ENCODE results near the gene CAV3. TPM values are rescaled to one million over a fixed set of nuclear protein-coding genes. Genes with fewer than 3 reads are reported as not detected.

CAV3 gene
- total RNA-seq, 2 donors from 2014 or later, result not detected

DNA sequence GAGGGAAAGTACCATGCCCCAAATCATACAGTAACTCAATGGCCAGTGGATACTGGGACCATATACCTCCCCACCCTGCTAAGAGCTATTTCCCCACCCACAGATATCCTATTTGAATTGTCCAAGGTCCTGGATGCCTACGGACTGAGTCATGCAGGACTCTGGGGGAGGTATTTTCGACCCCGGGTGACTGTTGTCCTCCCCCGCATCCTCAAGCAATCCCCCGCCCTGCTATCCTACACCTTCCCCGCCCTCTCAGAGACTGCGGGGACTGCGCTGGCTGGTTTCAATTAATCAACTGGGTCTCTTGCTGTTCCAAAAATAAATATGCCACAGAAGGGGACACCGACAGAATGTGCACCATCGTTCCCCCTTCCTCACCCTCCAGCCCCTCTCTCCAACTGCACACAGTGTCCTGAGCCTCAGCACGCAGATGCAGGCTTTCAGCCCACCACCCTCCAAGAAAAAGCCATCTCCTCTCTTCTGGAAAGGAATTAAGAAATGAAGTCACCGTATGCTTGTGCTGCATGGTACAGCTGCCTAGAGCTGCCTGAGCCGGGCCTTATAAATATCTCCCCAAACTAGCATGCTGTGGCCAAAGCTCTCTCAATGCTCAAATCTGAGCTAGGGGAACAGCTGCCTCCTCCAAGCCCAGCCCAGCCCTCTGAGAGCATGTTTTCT lies 8.1 kb downstream of the CAV3 start:
- DNase-seq, result peak in 1 of 4 donors; percentile 19
- no peak overlapping the region for H3K4me3 ChIP-seq

DNA sequence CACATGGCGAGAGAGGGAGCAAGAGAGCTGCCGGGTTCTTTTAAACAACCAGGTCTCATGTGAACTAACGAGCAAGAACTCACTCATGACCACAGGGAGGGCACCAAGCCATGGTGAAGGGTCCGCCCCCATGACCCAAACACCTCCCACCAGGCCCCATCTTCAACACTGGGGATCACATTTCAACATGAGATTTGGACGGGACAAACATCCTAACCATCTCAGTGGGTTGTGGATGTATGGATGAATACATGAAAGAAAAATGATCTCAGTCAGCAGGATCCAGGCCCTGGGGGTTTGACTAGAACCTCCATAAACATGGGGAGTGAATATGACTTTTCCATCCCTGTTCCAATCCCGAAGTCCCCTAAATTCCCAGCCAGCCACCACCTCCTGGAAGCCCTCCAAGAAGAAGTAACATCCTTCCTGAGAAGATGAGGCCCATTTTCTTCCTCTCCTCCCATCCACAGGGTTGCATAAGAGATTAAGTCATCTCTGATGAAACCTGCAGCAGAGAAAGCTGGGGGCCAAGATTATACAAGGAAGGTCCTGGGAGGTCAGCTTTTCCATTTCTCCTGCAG lies 9.5 kb downstream of the CAV3 start:
- intact Hi-C loops (cut with DNase I), result no loop called here
- H3K4me3 ChIP-seq, result no peak overlapping the region
- TF ChIP-seq, protein P1, sequence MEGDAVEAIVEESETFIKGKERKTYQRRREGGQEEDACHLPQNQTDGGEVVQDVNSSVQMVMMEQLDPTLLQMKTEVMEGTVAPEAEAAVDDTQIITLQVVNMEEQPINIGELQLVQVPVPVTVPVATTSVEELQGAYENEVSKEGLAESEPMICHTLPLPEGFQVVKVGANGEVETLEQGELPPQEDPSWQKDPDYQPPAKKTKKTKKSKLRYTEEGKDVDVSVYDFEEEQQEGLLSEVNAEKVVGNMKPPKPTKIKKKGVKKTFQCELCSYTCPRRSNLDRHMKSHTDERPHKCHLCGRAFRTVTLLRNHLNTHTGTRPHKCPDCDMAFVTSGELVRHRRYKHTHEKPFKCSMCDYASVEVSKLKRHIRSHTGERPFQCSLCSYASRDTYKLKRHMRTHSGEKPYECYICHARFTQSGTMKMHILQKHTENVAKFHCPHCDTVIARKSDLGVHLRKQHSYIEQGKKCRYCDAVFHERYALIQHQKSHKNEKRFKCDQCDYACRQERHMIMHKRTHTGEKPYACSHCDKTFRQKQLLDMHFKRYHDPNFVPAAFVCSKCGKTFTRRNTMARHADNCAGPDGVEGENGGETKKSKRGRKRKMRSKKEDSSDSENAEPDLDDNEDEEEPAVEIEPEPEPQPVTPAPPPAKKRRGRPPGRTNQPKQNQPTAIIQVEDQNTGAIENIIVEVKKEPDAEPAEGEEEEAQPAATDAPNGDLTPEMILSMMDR (IDR thresholded peaks at IDR 0.05), result no peak
- no peak for TF ChIP-seq POLR2A (IDR thresholded peaks at IDR 0.05)
- ATAC-seq (no peak), DNase-seq (no peak)
- WGBS, 2 donors, result 65 to 67% methylated on average over 6 of the region's 6 CpGs
- H3K4me1 ChIP-seq, result no peaks in the 10 kb centered on the region
- H3K36me3 ChIP-seq (replicated peaks in 1 of 2; ENCODE audit: insufficient read depth in 1 of 2, low read depth in 2 of 2), result no peaks in the 10 kb centered on the region
- H3K27ac ChIP-seq, result no peak overlapping the region
- no peaks in the 10 kb centered on the region for H3K27me3 ChIP-seq
- no peaks in the 10 kb centered on the region for H3K9me3 ChIP-seq

More for the DNA sequence above, 8.1 kb downstream of the CAV3 start:
- TF ChIP-seq POLR2A (IDR thresholded peaks at IDR 0.05), result no peak
- TF ChIP-seq, protein P1 (IDR thresholded peaks at IDR 0.05), result no peak
- no peaks in the 10 kb centered on the region for H3K36me3 ChIP-seq (replicated peaks in 1 of 2; ENCODE audit: insufficient read depth in 1 of 2, low read depth in 2 of 2)
- H3K27ac ChIP-seq, result no peak overlapping the region
- 16 to 20% methylated on average over 13 of the region's 13 CpGs for WGBS, 2 donors
- peak; percentile 71 for ATAC-seq
- intact Hi-C loops (cut with DNase I), result no loop called here
- H3K4me1 ChIP-seq, result no peaks in the 10 kb centered on the region
- no peaks in the 10 kb centered on the region for H3K9me3 ChIP-seq
- H3K27me3 ChIP-seq, result no peaks in the 10 kb centered on the region

DNA sequence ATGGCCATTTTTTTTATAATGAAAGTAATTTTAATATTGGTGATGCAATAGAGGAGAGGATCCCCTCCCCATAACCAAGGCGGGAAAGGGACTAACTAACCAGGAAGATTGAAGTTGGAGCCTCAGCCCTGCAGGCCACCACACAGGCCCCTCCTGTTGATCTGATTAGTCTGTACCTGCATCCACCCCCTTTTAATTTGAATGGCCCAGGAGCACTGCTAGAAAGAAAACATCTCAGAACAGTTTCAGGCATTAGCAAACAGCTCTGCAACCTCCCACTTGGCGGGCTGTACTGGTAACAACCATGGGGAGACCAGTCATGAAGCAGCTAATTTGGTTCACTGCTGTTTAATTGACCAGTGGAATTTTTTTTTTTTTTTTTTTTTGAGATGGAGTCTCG lies 10.3 kb downstream of the CAV3 start:
- TF ChIP-seq, protein P1 (IDR thresholded peaks at IDR 0.05), result no peak
- no peak for TF ChIP-seq POLR2A (IDR thresholded peaks at IDR 0.05)
- H3K27ac ChIP-seq, result no peak overlapping the region
- no peaks in the 10 kb centered on the region for H3K36me3 ChIP-seq (replicated peaks in 1 of 2; ENCODE audit: insufficient read depth in 1 of 2, low read depth in 2 of 2)
- WGBS, 2 donors, result 80 to 81% methylated on average over 3 of the region's 3 CpGs
- no peak for DNase-seq
- no peaks in the 10 kb centered on the region for H3K9me3 ChIP-seq
- no peaks in the 10 kb centered on the region for H3K4me1 ChIP-seq
- ATAC-seq, result no peak
- no peaks in the 10 kb centered on the region for H3K27me3 ChIP-seq
- no peak overlapping the region for H3K4me3 ChIP-seq
- intact Hi-C loops (cut with DNase I), result no loop called here

DNA sequence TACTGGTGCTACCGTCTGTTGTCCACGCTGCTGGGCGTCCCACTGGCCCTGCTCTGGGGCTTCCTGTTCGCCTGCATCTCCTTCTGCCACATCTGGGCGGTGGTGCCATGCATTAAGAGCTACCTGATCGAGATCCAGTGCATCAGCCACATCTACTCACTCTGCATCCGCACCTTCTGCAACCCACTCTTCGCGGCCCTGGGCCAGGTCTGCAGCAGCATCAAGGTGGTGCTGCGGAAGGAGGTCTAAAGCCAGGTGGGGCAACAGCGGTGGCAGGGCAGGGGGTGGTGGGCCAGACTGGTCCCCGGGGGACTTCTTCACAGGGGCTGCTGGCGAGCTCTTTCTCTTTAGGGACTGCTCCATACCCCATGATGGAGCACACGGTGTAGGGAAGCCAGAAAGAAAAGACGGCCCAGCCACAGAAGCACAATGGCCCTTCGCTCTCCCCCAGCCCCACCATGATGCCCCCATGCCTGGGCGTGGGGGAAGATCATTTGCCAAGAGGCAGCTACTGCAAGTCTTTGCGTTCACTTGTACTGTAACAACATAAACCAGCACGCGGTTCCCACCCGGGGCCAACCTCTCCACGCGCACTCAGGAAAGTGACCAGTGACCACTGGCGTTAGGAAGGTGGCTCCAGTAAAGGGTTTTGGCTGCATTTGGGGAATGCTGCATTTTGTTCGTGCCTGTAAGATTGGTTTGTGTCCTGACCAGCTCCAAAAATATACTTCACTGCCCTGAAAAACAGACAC lies 12.2 kb downstream of the CAV3 start:
- no peaks in the 10 kb centered on the region for H3K9me3 ChIP-seq
- ATAC-seq (no peak), DNase-seq (no peak)
- WGBS, 2 donors, result 81 to 83% methylated on average over 19 to 25 of the region's 25 CpGs
- TF ChIP-seq POLR2A (IDR thresholded peaks at IDR 0.05), result no peak
- TF ChIP-seq, protein P1 (IDR thresholded peaks at IDR 0.05), result no peak
- no peaks in the 10 kb centered on the region for H3K36me3 ChIP-seq (replicated peaks in 1 of 2; ENCODE audit: insufficient read depth in 1 of 2, low read depth in 2 of 2)
- H3K27ac ChIP-seq, result no peak overlapping the region
- no peak overlapping the region for H3K4me3 ChIP-seq
- intact Hi-C loops (cut with DNase I), result no loop called here
- no peaks in the 10 kb centered on the region for H3K27me3 ChIP-seq
- H3K4me1 ChIP-seq, result no peaks in the 10 kb centered on the region

Data from body of pancreas (tissue), 4 donors.